Measurements from ENCODE around the gene DSTN.

Gene DSTN

DNA sequence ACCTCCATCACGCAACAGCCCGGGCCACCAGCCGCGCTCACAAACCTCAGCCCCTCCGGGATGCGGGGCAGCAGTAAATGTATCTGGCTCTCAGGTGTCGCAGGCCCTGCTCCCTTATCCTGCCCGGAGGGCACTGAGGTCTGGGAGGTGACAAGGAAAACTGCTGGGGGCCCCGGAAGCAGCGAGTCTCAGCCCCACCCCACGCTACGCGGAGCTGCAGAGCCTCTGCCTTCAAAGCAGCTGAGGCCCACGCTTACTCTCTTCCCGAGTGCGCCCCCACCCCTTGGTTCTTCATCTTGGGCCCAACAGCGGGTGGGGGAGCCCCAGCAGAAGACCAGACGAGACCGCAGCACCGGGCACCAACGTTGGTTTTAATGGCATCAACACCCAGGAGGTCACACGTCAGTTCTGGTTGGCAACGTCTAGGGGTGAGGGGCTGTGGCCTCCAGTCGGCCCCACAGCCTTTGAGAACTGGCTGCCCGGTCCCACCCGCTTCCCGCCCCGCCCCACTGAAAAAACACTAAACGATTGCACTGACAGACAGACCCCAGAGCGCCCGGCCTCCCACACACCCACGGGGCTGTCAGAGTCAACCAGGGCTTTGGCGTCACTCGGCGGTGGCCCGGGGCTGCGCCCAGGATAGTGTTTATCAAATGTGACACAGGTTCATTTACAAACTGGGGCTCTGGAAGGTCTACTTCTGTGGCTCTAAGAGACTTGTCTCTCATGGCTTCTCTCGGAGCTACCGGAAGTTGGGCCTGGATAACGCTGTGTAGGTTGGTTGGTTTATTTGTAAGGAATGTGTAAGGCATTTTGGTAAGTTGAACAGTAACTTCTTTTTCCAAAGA is 43.7 kb downstream of the DSTN start:
- DNase-seq, result no peak

GRCh38 chr20:17614176-17614811 is 44.4 kb downstream of the DSTN start:
- no peak for DNase-seq

DNA sequence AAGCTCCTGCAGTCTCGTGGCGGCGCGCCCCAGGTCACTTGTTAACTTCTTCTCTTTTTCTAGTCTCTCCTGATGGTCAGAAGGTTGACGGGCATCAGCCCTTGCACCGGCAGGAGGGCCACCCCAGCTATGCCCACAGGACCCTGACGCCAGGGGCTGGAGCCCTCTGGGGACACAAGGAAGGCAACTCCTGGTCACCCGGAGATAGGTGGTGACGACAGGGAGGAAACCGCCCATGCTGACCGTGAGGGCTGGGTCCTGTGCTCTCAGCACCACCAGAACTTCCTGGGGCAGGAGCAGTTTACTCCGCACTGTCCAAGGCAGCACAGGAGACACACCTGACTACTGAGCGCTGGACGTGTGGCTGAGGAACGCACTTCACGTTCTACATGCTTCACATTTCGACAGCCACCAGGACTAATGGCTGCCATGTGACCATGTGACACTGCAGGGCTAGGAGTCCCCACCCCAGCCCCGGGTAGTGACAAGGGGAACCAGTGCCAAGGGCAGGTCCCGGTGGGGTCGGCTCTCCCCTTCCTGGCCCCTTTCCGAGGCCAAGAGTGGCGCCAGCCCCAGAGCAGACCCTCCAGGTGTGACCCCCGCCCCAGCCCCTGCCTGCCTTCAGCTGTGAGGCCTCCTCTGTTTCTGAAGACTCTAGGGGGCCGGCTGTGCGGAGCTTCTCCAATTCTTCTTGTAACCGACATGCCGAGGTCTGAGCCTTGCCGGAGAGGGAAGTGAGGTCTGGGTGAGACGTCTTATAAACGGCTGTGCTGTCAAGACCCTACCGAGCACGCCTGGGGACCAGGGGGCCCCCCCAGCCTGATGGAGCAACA is 45.2 kb downstream of the DSTN start:
- no peak for DNase-seq

GRCh38 chr20:17615645-17616479 is 46.0 kb downstream of the DSTN start:
- no peak for DNase-seq

- DNase-seq, result no peak
Observed at GRCh38 chr20:17616480-17617211, 46.8 kb downstream of the DSTN start.

DNA sequence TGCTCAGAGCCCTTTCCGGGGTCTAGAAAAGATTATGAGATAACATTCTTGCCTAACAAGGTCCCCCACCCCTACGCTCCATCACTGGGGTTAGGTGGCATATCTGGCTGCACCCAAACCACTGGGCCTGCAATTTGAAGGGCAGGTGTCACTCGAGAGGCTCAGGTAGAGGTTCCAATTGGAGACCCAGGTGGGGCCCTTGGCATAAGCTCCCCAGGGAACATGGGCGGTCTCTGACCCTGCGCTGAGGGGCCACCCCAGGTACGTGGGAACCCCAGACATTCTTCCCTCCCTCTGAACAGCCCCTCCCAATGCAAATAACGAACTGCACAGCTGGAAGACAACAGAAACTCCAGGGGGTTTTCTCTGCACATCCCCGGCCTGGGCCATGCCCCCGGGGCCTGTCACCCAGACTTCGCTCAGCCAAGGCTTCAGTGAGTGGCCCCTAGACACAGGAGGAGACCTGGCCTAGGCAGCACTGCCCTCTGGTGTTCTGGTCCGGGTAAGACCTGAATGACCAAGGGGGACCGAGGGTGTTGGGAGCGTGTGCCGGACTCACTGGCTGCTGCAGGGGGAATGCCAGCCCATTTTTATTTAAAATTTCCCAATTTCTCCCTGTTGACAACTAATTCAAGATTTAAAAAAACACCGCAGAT is 47.5 kb downstream of the DSTN start:
- peak; percentile 53 for DNase-seq

GRCh38 chr20:17617868-17618672 is 48.2 kb downstream of the DSTN start:
- DNase-seq, result no peak

DNA sequence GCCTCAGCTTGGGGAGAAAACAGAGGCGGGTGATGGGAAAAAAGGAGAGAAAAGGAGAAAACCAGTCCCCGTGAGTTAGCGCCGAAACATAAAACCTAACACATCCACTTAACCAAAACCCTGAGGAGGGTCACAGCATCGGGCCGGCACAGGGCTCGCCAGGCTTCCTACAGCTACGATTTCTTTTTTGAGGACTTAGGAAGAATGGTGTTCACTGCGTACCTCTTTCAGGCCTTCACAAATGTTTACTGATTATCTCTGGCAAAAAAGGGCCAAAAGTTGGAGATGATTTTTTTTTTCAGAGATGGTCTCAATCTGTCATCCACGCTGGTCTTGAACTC is 48.8 kb downstream of the DSTN start:
- no peak for DNase-seq

DNA sequence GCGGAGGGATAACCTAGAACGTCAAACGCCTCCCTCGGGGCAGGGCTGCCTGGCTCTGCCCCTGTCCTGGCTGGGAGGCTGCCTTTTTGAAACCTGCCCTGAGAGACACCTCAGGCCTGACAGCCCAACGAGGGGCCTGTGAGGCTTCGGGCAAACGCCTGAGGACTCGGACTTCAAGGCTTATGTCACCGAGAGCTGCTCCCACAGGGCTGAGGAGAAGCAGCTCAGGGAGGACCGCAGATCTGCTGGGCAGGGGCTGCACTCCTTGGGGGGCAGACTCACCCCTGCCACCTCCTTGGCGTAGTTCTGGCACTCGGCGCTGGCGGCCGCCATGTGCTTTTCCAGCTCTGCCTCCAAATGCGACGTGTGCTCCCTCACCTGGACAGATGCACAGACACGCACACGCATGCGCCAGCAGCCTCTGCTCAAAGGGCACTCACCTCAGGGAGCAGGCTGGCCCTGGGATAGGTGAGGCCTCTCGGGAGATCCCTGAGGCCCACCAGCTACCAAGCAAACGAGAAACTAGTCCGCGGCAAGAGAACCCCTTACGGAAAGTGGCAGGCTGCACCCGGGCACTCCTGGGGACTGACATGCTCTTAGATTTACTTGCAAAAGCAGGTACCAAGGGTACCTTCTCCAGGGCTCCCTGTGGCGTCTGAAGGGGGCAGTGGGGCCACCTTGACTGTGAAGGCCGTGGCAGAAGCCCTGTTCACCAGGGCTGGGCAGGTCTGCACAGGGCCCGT is 49.6 kb downstream of the DSTN start:
- DNase-seq, result no peak

DNA sequence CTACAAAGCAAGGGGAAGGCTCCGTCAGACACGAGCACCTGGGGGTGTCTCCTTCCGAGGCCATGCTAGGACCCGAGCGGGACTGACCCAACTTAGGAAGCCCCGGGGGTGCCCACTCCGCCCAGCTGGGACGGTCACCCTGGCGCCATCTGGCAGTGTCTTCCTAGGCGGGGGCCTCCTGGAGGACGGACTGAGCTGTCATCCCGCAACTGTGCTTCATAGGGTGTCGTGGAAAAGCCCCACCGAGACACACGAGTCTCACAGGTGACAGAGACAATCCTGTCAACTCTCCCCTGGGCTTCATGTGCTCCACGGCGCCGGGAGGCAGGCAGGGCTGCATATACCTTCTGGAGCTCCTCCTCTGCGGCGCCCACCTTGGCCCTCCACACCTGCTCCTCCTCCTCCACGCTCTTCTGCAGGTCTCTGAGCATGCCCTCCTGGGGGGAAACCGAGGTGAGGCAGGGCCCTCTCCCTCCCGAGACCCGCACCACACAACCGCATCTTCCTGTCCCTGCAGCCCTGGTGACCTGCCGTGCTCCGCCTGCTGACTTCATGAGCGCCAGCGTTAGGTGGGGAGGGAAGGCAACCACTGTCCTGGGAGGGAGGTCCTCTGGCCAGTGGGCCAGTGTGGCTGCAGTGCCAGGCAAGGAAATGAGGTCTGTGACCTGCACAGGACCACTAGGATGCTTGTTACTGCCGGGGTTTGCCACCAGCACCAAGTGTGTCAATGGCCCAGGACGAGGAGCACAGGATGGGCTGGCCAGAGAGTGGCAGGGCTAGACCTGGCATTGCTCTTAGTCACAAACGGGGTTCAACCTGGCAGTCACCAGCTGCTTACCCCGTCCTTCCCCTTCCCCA is 50.7 kb downstream of the DSTN start:
- DNase-seq, result no peak

DNA sequence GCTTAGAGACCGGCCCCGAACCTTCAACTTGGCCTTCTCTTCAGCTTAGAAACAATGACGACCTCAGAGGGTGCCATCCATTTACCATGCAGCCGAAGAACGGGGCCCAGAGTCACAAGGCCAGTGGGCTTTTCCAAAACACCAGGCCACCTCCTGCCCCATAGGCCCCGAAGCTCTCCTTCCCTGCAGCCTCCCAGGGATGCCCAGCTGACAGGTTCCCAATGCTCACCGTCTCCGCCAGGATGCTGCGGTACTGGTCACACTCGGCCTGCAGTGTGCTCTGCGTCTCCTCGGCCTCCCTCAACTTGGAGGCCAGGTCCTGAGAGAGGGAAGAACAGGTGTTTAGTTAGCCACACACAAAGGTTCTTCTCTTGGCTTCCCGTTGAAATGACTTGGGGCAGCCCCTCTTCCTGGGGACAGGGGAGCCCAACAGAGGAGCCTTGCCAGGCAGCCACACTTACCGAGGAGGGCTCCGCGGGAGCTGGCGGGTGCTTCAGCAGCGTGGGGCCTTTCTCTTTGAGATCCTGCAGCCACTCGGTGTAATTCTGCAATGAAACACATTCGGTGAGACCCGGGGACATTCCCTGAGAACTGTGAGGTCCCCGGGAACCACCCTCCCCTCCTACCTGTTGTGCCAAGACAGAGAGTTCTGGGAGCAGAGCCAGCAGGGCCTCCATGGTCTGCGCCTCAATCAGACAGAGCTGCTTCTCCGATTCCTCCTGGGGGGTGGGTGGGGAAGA is 51.5 kb downstream of the DSTN start:
- DNase-seq, result no peak

- DNase-seq, result no peak
Observed at GRCh38 chr20:17622086-17622850, 52.4 kb downstream of the DSTN start.

DNA sequence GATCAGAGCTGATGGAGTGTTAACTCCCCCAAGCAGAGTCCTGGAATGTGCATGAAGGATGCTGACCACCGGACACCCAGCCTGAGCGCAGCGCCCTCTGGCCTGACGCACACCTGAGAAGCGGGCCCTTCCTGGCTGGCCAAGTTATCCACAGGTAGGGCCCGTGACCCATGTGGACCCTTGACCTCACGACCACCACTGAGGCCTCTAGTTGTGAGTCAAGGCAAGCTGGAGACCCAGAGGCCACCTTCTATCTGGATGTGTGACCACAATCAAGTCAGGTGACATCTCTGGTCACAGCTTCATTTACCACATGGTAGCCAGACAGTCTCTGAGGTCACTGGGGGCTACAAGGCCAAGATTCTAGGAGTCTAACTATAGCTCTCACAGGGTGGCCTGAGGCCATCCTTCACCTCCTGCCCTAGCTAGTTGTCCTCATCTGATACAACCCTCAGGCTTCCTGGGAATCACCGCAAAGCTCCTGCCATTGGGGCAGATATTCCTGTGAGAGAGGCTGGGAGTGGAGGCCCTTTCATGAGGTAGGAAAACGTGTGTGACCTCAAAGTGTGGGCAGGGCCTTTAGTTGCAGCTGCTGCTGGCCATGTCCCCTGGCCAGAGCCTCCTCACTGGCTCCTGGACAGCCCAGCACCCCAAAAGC is 53.1 kb downstream of the DSTN start:
- no peak for DNase-seq

- DNase-seq, result no peak
Observed at GRCh38 chr20:17624070-17624469, 54.2 kb downstream of the DSTN start.

GRCh38 chr20:17624551-17625245 is 54.8 kb downstream of the DSTN start:
- DNase-seq, result no peak
